Measurements from ENCODE around the gene TJP1.
A peak's percentile ranks its signal among the peaks of the same experiment; 100 is the strongest.

The TJP1 gene

DNA sequence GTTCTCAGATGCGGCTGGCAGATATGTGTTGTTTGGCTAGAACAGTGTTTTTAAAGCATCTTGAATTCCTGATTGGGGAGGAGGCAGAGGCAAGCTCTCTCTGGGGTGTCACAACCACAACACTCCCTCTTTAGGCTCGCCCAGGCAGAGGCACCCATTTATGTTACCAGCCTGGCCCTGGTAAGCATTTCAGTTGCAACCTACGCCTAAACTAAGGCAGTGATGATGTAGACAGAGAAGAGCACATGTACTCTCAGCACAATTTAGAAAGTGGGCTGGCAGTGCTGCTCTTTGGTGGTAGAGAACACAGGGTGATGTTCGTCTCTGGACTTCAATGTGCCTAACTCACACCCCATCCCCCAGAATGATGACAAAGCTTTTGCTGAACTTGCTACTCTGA, 41.2 kb upstream of the TJP1 start:
- in situ Hi-C loops (cut with HindIII; ENCODE audit: low sequenced_read_pairs): no loop called here
- no peak overlapping the region for H3K4me3 ChIP-seq (ENCODE audit: low read depth, low read length)
- TF ChIP-seq, protein P1, sequence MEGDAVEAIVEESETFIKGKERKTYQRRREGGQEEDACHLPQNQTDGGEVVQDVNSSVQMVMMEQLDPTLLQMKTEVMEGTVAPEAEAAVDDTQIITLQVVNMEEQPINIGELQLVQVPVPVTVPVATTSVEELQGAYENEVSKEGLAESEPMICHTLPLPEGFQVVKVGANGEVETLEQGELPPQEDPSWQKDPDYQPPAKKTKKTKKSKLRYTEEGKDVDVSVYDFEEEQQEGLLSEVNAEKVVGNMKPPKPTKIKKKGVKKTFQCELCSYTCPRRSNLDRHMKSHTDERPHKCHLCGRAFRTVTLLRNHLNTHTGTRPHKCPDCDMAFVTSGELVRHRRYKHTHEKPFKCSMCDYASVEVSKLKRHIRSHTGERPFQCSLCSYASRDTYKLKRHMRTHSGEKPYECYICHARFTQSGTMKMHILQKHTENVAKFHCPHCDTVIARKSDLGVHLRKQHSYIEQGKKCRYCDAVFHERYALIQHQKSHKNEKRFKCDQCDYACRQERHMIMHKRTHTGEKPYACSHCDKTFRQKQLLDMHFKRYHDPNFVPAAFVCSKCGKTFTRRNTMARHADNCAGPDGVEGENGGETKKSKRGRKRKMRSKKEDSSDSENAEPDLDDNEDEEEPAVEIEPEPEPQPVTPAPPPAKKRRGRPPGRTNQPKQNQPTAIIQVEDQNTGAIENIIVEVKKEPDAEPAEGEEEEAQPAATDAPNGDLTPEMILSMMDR (IDR thresholded peaks at IDR 0.05; ENCODE audit: low read depth, low read length): no peak
- no peak for DNase-seq (ENCODE audit: low read depth, low spot score)

DNA sequence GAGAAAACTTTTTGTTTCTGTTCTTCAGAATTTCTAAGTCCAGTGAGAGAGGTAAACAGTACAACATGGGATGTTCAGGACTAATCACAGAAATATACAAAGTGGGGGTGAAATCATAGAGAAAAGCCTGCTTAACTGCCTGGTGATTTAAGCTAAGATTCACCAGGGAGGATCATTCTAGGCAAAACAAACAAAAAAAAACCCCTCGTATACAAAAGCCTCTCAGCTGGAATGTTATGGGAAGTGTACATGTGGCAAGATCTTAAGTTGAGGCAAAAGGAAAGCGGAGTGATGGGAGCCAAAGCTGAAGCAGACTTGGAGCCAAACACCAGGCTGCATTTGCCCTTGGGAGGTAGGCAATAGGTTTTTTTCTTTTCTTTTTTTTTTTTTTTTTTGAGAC, 40.0 kb upstream of the TJP1 start:
- TF ChIP-seq, protein P1 (IDR thresholded peaks at IDR 0.05; ENCODE audit: low read depth, low read length): no peak
- H3K4me3 ChIP-seq (ENCODE audit: low read depth, low read length): no peak overlapping the region
- no peak for DNase-seq (ENCODE audit: low read depth, low spot score)
- in situ Hi-C loops (cut with HindIII; ENCODE audit: low sequenced_read_pairs): no loop called here

DNA sequence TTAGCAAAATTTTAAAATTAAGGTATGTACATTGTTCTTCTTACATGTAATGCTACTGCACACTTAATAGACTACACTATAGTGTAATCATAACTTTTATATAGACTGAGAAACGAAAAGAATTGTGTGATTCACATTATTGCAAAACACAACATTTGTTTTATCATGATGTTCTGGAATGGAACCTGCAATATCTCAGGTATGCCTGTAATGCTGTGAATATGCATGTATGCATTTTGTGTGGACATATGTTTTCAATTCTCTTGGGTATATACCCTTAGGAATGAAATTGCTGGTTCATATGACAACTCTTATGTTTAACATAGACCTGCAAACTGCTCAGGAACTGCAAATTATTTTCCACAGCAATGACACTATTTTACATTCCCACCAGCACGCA, 38.6 kb upstream of the TJP1 start:
- TF ChIP-seq, protein P1 (IDR thresholded peaks at IDR 0.05; ENCODE audit: low read depth, low read length): no peak
- H3K4me3 ChIP-seq (ENCODE audit: low read depth, low read length): no peak overlapping the region
- in situ Hi-C loops (cut with HindIII; ENCODE audit: low sequenced_read_pairs): no loop called here
- DNase-seq (ENCODE audit: low read depth, low spot score): no peak

DNA sequence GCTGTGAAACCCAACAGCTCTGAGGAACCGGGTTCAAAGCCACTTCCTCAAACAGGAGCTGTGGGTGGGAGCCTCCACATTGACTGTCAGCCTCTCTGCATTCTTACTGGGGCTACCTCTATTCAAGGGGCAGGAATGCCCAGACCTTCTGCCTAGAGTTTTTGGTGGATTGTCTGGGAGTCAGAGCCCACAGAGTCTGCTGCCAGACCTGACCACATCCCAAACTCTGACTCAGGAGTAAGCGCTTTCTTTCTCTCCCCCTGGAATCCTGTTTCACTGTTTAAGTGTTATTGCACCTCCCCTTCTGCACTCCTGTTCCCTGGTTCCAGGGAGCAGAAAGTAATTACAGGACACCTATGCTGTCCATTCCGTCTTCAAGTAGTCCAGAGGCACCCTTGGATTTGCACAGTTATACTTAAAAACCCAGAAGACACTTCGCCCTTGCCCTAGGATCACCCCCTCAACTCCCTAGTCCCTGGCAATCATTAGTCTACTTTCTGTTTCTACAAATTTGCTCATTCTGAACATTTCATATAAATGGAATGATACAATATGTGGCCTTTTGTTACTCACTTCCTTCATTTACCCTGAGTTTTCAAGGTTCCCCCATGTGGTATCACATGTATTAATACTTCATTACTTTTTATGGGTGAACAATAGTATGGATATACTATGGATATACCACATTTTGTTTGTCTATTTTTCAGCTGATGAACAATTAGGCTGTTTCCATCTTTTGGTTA, 37.9 kb upstream of the TJP1 start:
- no peak overlapping the region for H3K4me3 ChIP-seq (ENCODE audit: low read depth, low read length)
- DNase-seq (ENCODE audit: low read depth, low spot score): peak; percentile 84
- TF ChIP-seq, protein P1 (IDR thresholded peaks at IDR 0.05; ENCODE audit: low read depth, low read length): no peak
- in situ Hi-C loops (cut with HindIII; ENCODE audit: low sequenced_read_pairs): no loop called here

DNA sequence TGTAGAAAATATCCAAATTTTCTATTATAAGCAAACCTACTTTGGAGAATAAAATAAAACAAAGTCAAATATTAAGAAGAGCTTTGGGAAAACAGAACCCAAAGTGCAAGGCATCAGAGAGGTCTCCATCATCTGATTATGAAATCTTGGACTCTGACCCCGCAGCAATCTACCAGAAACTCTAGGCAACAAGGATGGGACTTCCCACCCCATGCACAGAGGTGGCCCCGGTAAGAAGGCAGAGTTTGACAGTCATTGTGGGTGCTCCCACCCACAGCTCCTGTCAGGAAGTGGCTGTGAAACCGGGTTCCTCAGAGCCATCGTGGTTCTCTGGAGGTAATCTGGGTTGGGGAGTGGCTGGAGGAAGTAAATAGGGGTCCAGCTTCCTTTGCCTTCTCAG, 37.0 kb upstream of the TJP1 start:
- DNase-seq (ENCODE audit: low read depth, low spot score): no peak
- in situ Hi-C loops (cut with HindIII; ENCODE audit: low sequenced_read_pairs): no loop called here

DNA sequence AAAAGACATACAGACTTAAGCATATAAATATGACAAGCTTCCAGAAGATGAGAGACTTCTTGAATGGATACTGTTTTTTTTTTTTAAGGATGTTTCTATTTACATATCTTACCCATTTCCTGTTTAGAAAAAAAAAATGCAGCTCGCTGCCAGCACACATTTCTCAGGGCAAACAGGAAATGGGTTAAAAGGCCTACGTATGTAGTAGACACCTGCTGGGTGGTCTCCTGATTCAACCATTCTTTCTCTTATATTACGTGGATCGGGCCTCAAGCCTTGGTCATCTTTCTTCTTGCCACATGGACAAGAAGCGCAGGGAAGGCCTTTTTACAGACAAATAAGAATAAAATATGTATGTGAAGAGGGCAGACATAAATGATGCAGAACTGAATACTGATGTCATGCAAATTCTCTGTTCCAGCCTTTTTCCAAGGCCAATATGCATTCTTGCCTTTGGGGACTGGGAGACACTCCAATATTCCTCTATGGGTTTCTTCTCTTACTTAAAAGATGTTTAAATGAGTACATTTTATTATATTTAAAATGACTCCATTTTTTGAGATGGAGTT, 35.0 kb upstream of the TJP1 start:
- peak; percentile 32 for DNase-seq (ENCODE audit: low read depth, low spot score)
- in situ Hi-C loops (cut with HindIII; ENCODE audit: low sequenced_read_pairs): no loop called here
- TF ChIP-seq, protein P1 (IDR thresholded peaks at IDR 0.05; ENCODE audit: low read depth, low read length): no peak
- no peak overlapping the region for H3K4me3 ChIP-seq (ENCODE audit: low read depth, low read length)

More for the DNA sequence above, 37.0 kb upstream of the TJP1 start:
- TF ChIP-seq, protein P1 (IDR thresholded peaks at IDR 0.05; ENCODE audit: low read depth, low read length): no peak
- no peak overlapping the region for H3K4me3 ChIP-seq (ENCODE audit: low read depth, low read length)

Data from astrocyte of the spinal cord (primary cell).